Esophagus muscularis mucosa (tissue), 3 donors: ENCODE measurements around the gene G2E3.

ENCODE experiments used
- CTCF ChIP-seq, 3 experiments: fragments of 200-600 bp in 2 of 3; fragments of 450-650 bp in 1 of 3; sonication (generic) in 2 of 3; IDR thresholded peaks; one replicate each; pipeline ENCODE4 v1.5.1; 2017 to 2019; ENCODE audit warnings: antibody characterized with exemption in 3 of 3, mild to moderate bottlenecking in 2 of 3, moderate library complexity in 1 of 3
- POLR2A ChIP-seq: fragments of 450-650 bp; IDR thresholded peaks from one replicate; pipeline ENCODE4 v1.6.1; 2017; ENCODE audit warnings: antibody characterized with exemption, moderate library complexity, mild to moderate bottlenecking, low read depth

- TF ChIP-seq CTCF (IDR thresholded peaks at IDR 0.05) (no peak), POLR2A (no peak)
Measured at GRCh38 chr14:30564868-30565248, 5.9 kb downstream of the G2E3 start.
